ENCODE measurements around the gene NUDT16L1. TPM values are rescaled to one million over a fixed set of nuclear protein-coding genes. Genes with fewer than 3 reads are reported as not detected.

NUDT16L1 gene
- total and polyA plus RNA-seq, 3 donors from 2014 or later, result 33.6 to 48.6 (median 34.3) TPM

- H3K27ac ChIP-seq, result no peak overlapping the region
- H3K27me3 ChIP-seq, result no peaks in the 10 kb centered on the region
- no peaks in the 10 kb centered on the region for H3K36me3 ChIP-seq (ENCODE audit: low read depth, missing control alignments)
- no peak for TF ChIP-seq CTCF (IDR thresholded peaks at IDR 0.05)
- no peak for TF ChIP-seq POLR2A (IDR thresholded peaks at IDR 0.05)
- no peak for DNase-seq
- 94 to 95% methylated on average over 10 to 15 of the region's 15 CpGs for WGBS, 2 donors
- H3K4me1 ChIP-seq, result peaks cover 7% of the 10 kb centered on the region
- intact Hi-C loops (cut with DNase I; ENCODE audit: low total_unique reads), result no loop called here
- H3K9me3 ChIP-seq, result no peaks in the 10 kb centered on the region
- H3K4me3 ChIP-seq, result no peak overlapping the region
These were observed 36.5 kb downstream of the NUDT16L1 start for GRCh38 chr16:4729876-4730275.

- 23 to 25% methylated on average over 17 of the region's 17 CpGs for WGBS, 2 donors
- Histone ChIP-seq H3K27ac (peak overlapping the region in 1 of 2 donors; percentile 80), H3K4me1 (peaks cover 7% of the 10 kb centered on the region), H3K4me3 (peak overlapping the region; percentile 84 to 98), H3K36me3 (ENCODE audit: low read depth, missing control alignments) (no peaks in the 10 kb centered on the region), H3K27me3 (no peaks in the 10 kb centered on the region), H3K9me3 (no peaks in the 10 kb centered on the region)
- intact Hi-C loops (cut with DNase I; ENCODE audit: low total_unique reads), result no loop called here
- no peak for DNase-seq
- no peak for TF ChIP-seq CTCF (IDR thresholded peaks at IDR 0.05)
- no peak for TF ChIP-seq POLR2A (IDR thresholded peaks at IDR 0.05)
These were observed 39.9 kb downstream of the NUDT16L1 start for GRCh38 chr16:4733211-4733742.

GRCh38 chr16:4733747-4734062 lies 40.3 kb downstream of the NUDT16L1 start:
- no peaks in the 10 kb centered on the region for H3K36me3 ChIP-seq (ENCODE audit: low read depth, missing control alignments)
- peak overlapping the region in 1 of 2 donors; percentile 80 for H3K27ac ChIP-seq
- TF ChIP-seq CTCF (IDR thresholded peaks at IDR 0.05), result no peak
- TF ChIP-seq POLR2A (IDR thresholded peaks at IDR 0.05), result no peak
- H3K4me3 ChIP-seq, result peak overlapping the region; percentile 84 to 98
- H3K27me3 ChIP-seq, result no peaks in the 10 kb centered on the region
- intact Hi-C loops (cut with DNase I; ENCODE audit: low total_unique reads), result no loop called here
- H3K4me1 ChIP-seq, result peaks cover 7% of the 10 kb centered on the region
- DNase-seq, result no peak
- 2 to 3% methylated on average over 8 to 19 of the region's 19 CpGs for WGBS, 2 donors
- no peaks in the 10 kb centered on the region for H3K9me3 ChIP-seq

DNA sequence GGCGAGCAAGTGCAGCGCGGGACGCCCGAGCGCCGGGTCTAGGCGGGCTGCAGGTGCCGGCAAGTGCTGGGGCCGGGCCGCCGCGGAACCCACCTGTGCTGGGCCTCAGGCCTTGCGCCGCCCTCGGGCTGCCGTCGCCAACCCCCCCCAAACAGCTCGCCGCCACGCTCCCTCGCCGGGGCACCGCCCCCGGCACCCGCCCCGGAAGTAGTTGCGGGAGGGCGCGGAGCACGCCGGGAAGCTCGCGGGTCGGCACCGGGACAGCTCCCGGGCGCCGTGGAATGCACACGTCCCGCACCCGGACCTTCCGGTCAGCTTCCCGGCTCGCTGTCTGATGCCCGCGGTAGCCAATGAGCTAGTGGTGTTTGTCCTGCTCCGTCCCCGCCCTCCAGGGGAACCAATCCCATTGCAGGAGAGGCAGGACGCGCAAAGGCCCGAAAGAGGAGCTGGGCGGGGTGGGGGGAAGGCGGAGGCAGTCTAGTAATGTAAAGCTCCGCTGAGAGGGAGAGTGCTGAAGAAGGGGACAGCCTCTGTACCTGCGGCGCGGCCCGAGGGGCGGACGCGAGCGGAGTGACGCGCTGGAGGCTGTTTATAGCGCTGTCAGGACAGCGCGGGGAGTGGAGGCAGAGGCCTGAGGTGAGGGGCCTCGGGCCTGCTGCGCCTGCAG lies 40.8 kb downstream of the NUDT16L1 start, which contains the start of the genes ANKS3 and DNAAF8:
ANKS3 (minus strand) TSS at position 209 of the 667 bp plus-strand sequence. CDS start 4,122 bp downstream, outside the sequence.
DNAAF8 (plus strand) TSS at position 475 of the 667 bp plus-strand sequence. CDS start 1,978 bp downstream, outside the sequence.
- intact Hi-C loops (cut with DNase I; ENCODE audit: low total_unique reads), result no loop called here
- DNase-seq, result peak; percentile 99
- peak within 1 kb of the TSS; percentile 84 to 98 for H3K4me3 ChIP-seq

More for the DNA sequence above, 40.8 kb downstream of the NUDT16L1 start, which contains the start of the genes ANKS3 and DNAAF8:
- H3K27ac ChIP-seq, result peak within 1 kb of the TSS; percentile 28 to 80
- 0 to 1% methylated on average over 20 to 68 of the region's 70 CpGs for WGBS, 2 donors
- H3K4me1 ChIP-seq, result peaks cover 7% of the 10 kb centered on the region
- TF ChIP-seq CTCF (IDR thresholded peaks at IDR 0.05) (no peak), POLR2A (IDR thresholded peaks at IDR 0.05) (no peak)
- H3K27me3 ChIP-seq, result no peaks in the 10 kb centered on the region
- no peaks in the 10 kb centered on the region for H3K9me3 ChIP-seq
- no peaks in the 10 kb centered on the region for H3K36me3 ChIP-seq (ENCODE audit: low read depth, missing control alignments)

Data from testis (tissue), 3 donors.